Karpas-422 (cell line): ENCODE data around the gene STRA6. TPM values are rescaled to one million over a fixed set of nuclear protein-coding genes. Genes with fewer than 3 reads are reported as not detected.

ENCODE experiments used
- DNase-seq: peaks from one replicate; pipeline ENCODE4 v3.0.0-alpha.2; 2015
- H2AFZ ChIP-seq: fragments of 200-600 bp; sonication (generic); 2 replicates; pipeline ENCODE4 v1.6.1; 2014; ENCODE audit warnings: antibody characterized with exemption, low read length, mixed read lengths
- H3K27ac ChIP-seq: fragments of 200-600 bp; sonication (generic); 2 replicates; pipeline ENCODE4 v1.5.1; 2014; ENCODE audit warnings: mild to moderate bottlenecking, low read length, moderate library complexity
- H3K27me3 ChIP-seq: fragments of 200-600 bp; sonication (generic); 2 replicates; pipeline ENCODE4 v1.6.1; 2014; ENCODE audit warnings: low read length, mixed read lengths
- H3K36me3 ChIP-seq: fragments of 200-600 bp; sonication (generic); 2 replicates; pipeline ENCODE4 v1.6.1; 2014; ENCODE audit warnings: low read length, mixed read lengths; ENCODE audit not compliant: insufficient read depth
- H3K4me1 ChIP-seq: fragments of 200-600 bp; sonication (generic); 2 replicates; pipeline ENCODE4 v1.6.1; 2014; ENCODE audit warnings: mild to moderate bottlenecking, low read length, mixed read lengths
- H3K4me2 ChIP-seq: fragments of 200-600 bp; sonication (generic); 2 replicates; pipeline ENCODE4 v1.6.1; 2014; ENCODE audit warnings: low read length, low read depth, mild to moderate bottlenecking; ENCODE audit not compliant: poor library complexity, severe bottlenecking
- H3K4me3 ChIP-seq: fragments of 200-600 bp; sonication (generic); 2 replicates; pipeline ENCODE4 v1.5.1; 2014; ENCODE audit warnings: mild to moderate bottlenecking, antibody characterized with exemption, low read length, mixed read lengths
- H3K79me2 ChIP-seq: fragments of 200-600 bp; sonication (generic); 2 replicates; pipeline ENCODE4 v1.6.1; 2014; ENCODE audit warnings: mild to moderate bottlenecking, low read length, mixed read lengths
- H3K9ac ChIP-seq: fragments of 200-600 bp; sonication (generic); 2 replicates; pipeline ENCODE4 v1.6.0; 2014; ENCODE audit warnings: low read length
- H3K9me2 ChIP-seq: fragments of 200-600 bp; sonication (generic), shearing (Covaris generic); replicated peaks from 2 replicates; pipeline ENCODE4 v1.6.0; 2014; ENCODE audit warnings: mild to moderate bottlenecking, low read length, moderate library complexity; ENCODE audit not compliant: insufficient read depth
- H3K9me3 ChIP-seq: fragments of 300-700, 200-600 bp; sonication (generic); 2 replicates; pipeline ENCODE4 v1.6.1; 2014; ENCODE audit warnings: low read length, mixed read lengths
- H4K20me1 ChIP-seq: fragments of 200-600 bp; sonication (generic); 2 replicates; pipeline ENCODE4 v1.6.1; 2014; ENCODE audit warnings: mild to moderate bottlenecking, antibody characterized with exemption, low read length, low read depth; ENCODE audit not compliant: insufficient read depth
- total RNA-seq: library from RNA; depleted of rRNA; stranded (reverse); fragments of >200 nt; shearing (Covaris generic); gene quantifications from 2 replicates; pipeline ENCODE4 v1.2.3, GENCODE V29; 2014; ENCODE audit warnings: low replicate concordance

Gene STRA6
- total RNA-seq, 1 experiment from 2014 or later, result not detected

GRCh38 chr15:74212494-74212893 is 9.9 kb upstream of the STRA6 start:
- Histone ChIP-seq H3K9me2 (no peaks in the 10 kb centered on the region), H3K79me2 (no peaks in the 10 kb centered on the region), H3K36me3 (no peaks in the 10 kb centered on the region), H2AFZ (no peak overlapping the region), H3K4me1 (peaks cover 3% of the 10 kb centered on the region; the same call in 1 of the 2 replicates), H4K20me1 (no peaks in the 10 kb centered on the region), H3K4me3 (no peak overlapping the region), H3K4me2 (no peak overlapping the region), H3K27ac (no peak overlapping the region), H3K9ac (no peak overlapping the region), H3K9me3 (no peaks in the 10 kb centered on the region), H3K27me3 (no peaks in the 10 kb centered on the region)
- no peak for DNase-seq

- no peaks in the 10 kb centered on the region for H3K9me2 ChIP-seq
- H3K9me3 ChIP-seq, result no peaks in the 10 kb centered on the region
- no peak for DNase-seq
- H2AFZ ChIP-seq, result no peak overlapping the region
- no peak overlapping the region for H3K9ac ChIP-seq
- no peaks in the 10 kb centered on the region for H3K79me2 ChIP-seq
- H4K20me1 ChIP-seq, result no peaks in the 10 kb centered on the region
- H3K4me2 ChIP-seq, result no peak overlapping the region
- H3K4me1 ChIP-seq, result peaks cover 3% of the 10 kb centered on the region; the same call in 1 of the 2 replicates
- H3K27ac ChIP-seq, result no peak overlapping the region
- H3K4me3 ChIP-seq, result no peak overlapping the region
- no peaks in the 10 kb centered on the region for H3K36me3 ChIP-seq
- H3K27me3 ChIP-seq, result no peaks in the 10 kb centered on the region
These were observed 9.1 kb upstream of the STRA6 start for GRCh38 chr15:74211656-74212055.

- peaks cover 3% of the 10 kb centered on the region; the same call in 1 of the 2 replicates for H3K4me1 ChIP-seq
- H3K79me2 ChIP-seq, result no peaks in the 10 kb centered on the region
- no peak overlapping the region for H2AFZ ChIP-seq
- H3K4me2 ChIP-seq, result no peak overlapping the region
- H3K9ac ChIP-seq, result no peak overlapping the region
- no peaks in the 10 kb centered on the region for H3K36me3 ChIP-seq
- no peaks in the 10 kb centered on the region for H4K20me1 ChIP-seq
- H3K27ac ChIP-seq, result no peak overlapping the region
- no peak for DNase-seq
- no peak overlapping the region for H3K4me3 ChIP-seq
- no peaks in the 10 kb centered on the region for H3K27me3 ChIP-seq
- H3K9me3 ChIP-seq, result no peaks in the 10 kb centered on the region
- no peaks in the 10 kb centered on the region for H3K9me2 ChIP-seq
These were observed 8.1 kb upstream of the STRA6 start for GRCh38 chr15:74210729-74211128.

GRCh38 chr15:74209997-74210671 is 7.5 kb upstream of the STRA6 start:
- Histone ChIP-seq H3K9ac (no peak overlapping the region), H3K4me1 (peaks cover 3% of the 10 kb centered on the region; the same call in 1 of the 2 replicates), H3K27ac (no peak overlapping the region), H4K20me1 (no peaks in the 10 kb centered on the region), H3K4me2 (no peak overlapping the region), H3K79me2 (no peaks in the 10 kb centered on the region), H2AFZ (no peak overlapping the region), H3K27me3 (no peaks in the 10 kb centered on the region), H3K36me3 (no peaks in the 10 kb centered on the region), H3K9me2 (no peaks in the 10 kb centered on the region), H3K4me3 (no peak overlapping the region), H3K9me3 (no peaks in the 10 kb centered on the region)
- DNase-seq, result no peak

GRCh38 chr15:74209560-74209958 is 7.0 kb upstream of the STRA6 start:
- DNase-seq, result no peak
- Histone ChIP-seq H3K4me1 (no peaks in the 10 kb centered on the region), H3K27ac (no peak overlapping the region), H3K36me3 (no peaks in the 10 kb centered on the region), H3K9ac (no peak overlapping the region), H3K9me3 (no peaks in the 10 kb centered on the region), H4K20me1 (no peaks in the 10 kb centered on the region), H3K9me2 (no peaks in the 10 kb centered on the region), H3K4me2 (no peak overlapping the region), H3K79me2 (no peaks in the 10 kb centered on the region), H3K4me3 (no peak overlapping the region), H3K27me3 (no peaks in the 10 kb centered on the region), H2AFZ (no peak overlapping the region)

- Histone ChIP-seq H3K36me3 (no peaks in the 10 kb centered on the region), H3K9ac (no peak overlapping the region), H2AFZ (no peak overlapping the region), H3K4me3 (no peak overlapping the region), H3K4me2 (no peak overlapping the region), H3K27ac (no peak overlapping the region), H3K9me3 (no peaks in the 10 kb centered on the region), H3K9me2 (no peaks in the 10 kb centered on the region), H3K79me2 (no peaks in the 10 kb centered on the region), H4K20me1 (no peaks in the 10 kb centered on the region), H3K4me1 (no peaks in the 10 kb centered on the region), H3K27me3 (no peaks in the 10 kb centered on the region)
- no peak for DNase-seq
These were observed 6.4 kb upstream of the STRA6 start for GRCh38 chr15:74208901-74209559.

GRCh38 chr15:74208496-74208895 is 5.9 kb upstream of the STRA6 start:
- Histone ChIP-seq H3K79me2 (no peaks in the 10 kb centered on the region), H4K20me1 (no peaks in the 10 kb centered on the region), H2AFZ (no peak overlapping the region), H3K4me2 (no peak overlapping the region), H3K9ac (no peak overlapping the region), H3K9me2 (no peaks in the 10 kb centered on the region), H3K4me1 (no peaks in the 10 kb centered on the region), H3K27ac (no peak overlapping the region), H3K27me3 (no peaks in the 10 kb centered on the region), H3K36me3 (no peaks in the 10 kb centered on the region), H3K4me3 (no peak overlapping the region), H3K9me3 (no peaks in the 10 kb centered on the region)
- no peak for DNase-seq

GRCh38 chr15:74207652-74208440 is 5.3 kb upstream of the STRA6 start:
- no peak overlapping the region for H3K27ac ChIP-seq
- no peaks in the 10 kb centered on the region for H3K4me1 ChIP-seq
- no peaks in the 10 kb centered on the region for H3K36me3 ChIP-seq
- no peak overlapping the region for H2AFZ ChIP-seq
- H3K27me3 ChIP-seq, result no peaks in the 10 kb centered on the region
- no peaks in the 10 kb centered on the region for H3K9me2 ChIP-seq
- H3K9ac ChIP-seq, result no peak overlapping the region
- H3K4me3 ChIP-seq, result no peak overlapping the region
- no peaks in the 10 kb centered on the region for H3K9me3 ChIP-seq
- H3K4me2 ChIP-seq, result no peak overlapping the region
- no peaks in the 10 kb centered on the region for H4K20me1 ChIP-seq
- DNase-seq, result no peak
- H3K79me2 ChIP-seq, result no peaks in the 10 kb centered on the region
